Right lung (tissue), 10 donors: ENCODE measurements around the gene MARCO. TPM values are rescaled to one million over a fixed set of nuclear protein-coding genes. Genes with fewer than 3 reads are reported as not detected.

ENCODE experiments used
- DNase-seq, 2 donors: peaks; one replicate each; pipeline ENCODE4 v3.0.0-alpha.2; 2013
- long read RNA-seq, 8 donors: transcript quantifications; one replicate each; lab custom pipeline, GENCODE V29; 2026
- polyA plus RNA-seq, 5 donors: library from polyadenylated mRNA; unstranded; fragments of 120-200 nt; gene quantifications; one replicate each; pipeline versions ENCODE4 v1.2.1 to v1.2.3, GENCODE V29; 2013; ENCODE audit warnings: inconsistent platforms in 1 of 5, low replicate concordance in 1 of 5; ENCODE audit not compliant: insufficient read length in 5 of 5, insufficient read depth in 1 of 5

The MARCO gene, protein sequence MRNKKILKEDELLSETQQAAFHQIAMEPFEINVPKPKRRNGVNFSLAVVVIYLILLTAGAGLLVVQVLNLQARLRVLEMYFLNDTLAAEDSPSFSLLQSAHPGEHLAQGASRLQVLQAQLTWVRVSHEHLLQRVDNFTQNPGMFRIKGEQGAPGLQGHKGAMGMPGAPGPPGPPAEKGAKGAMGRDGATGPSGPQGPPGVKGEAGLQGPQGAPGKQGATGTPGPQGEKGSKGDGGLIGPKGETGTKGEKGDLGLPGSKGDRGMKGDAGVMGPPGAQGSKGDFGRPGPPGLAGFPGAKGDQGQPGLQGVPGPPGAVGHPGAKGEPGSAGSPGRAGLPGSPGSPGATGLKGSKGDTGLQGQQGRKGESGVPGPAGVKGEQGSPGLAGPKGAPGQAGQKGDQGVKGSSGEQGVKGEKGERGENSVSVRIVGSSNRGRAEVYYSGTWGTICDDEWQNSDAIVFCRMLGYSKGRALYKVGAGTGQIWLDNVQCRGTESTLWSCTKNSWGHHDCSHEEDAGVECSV
- polyA plus RNA-seq, result under 1 TPM in 4 of 5 donors, not detected in 1; 0.31 to 0.48 (median 0.36) TPM
- long read RNA-seq, donor 1, result 0 reads
- long read RNA-seq, donor 2, result 0 reads
- long read RNA-seq, donor 3, result 0 reads
- long read RNA-seq, donor 4, result 0 reads
- long read RNA-seq, donor 5, result 0 reads
- long read RNA-seq, donor 6, result 0 reads
- long read RNA-seq, donor 7, result 0 reads
- long read RNA-seq, donor 8, result 0 reads

- no peak for DNase-seq
Measured at GRCh38 chr2:118942031-118942430, at the start of gene MARCO. Gene MARCO (plus strand): TSS chr2:118942194. CDS start chr2:118942301, 107 bp downstream.

GRCh38 chr2:118893100-118893499 is 48.9 kb upstream of the MARCO start:
- DNase-seq, result no peak

DNA sequence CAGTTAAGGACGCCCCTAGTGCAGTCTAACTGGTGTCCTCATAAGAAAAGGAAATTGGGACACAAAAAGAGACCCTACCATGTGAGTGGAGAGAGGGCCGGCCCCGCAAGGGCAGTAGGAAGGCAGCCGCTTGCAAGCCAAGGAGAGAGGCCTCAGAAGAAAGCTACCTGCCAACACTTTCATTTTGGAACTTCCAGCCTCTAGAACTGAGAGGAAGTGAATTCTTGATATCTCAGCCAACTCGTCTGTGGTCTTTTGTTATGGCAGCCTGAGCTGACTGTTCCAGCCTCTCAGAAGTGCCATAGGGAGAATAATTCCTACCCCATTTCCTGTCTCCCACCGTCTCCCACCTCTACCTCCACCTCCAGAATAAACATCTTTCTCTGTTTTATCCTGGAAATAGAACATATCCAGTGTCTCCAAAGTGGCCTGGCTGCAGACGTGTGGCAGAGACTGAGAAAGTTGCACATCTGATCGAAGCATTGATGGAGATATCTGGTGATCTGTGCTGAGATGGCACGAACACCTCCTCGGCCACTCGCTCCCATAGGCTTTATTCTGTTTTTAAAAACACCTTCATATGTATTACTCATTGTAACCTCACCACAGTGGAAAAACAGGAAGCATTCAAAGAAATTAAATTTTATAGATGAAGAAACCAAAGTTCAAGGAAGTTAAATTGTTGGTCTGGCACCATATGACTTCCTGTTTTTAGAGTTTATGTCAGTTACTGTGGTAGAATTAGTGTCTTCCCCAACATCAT is 39.5 kb upstream of the MARCO start:
- DNase-seq, result no peak

GRCh38 chr2:118903029-118903351 is 39.0 kb upstream of the MARCO start:
- no peak for DNase-seq

DNA sequence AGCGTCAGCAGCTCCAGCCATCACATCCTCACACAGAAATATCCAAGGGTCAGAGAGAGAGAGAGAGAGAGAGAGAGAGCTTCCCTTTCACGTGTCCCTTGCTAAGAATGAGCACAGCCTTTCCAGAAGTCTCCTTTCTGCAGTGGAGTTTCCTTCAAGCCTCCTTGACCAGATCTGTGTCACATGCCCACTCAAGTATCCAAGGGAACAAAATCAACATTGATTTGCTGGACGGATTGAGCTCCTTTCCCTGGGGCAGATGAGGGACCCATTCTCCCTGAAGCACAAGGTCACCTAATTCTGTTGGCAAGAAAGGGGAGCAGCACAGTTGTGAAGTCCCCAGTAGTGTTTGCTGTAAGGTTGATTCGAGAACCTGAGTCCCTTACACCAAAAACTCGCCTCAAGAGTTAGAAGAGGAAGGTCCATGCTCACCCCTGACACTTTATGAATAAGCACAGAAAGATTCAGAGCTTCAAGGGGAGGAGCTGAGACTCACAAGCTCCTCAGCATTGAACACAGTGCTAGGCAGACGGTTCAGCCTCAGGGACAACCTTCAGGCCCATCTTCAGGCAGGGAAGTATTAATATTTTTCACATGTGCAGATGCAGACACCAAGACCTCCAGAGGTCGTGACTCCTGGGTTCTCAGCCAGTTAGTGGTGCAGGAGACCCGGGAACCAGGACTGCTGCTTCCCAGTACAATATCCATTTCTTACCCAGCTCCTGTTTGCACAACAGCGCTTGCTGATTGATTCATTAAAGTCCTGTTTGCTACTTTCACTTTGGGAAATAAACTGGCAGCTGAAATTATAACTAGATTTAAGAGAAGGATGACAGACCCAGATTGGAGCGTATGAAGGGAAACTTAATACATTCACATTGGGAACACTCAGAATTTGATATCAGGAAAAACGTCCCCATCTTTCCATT is 38.2 kb upstream of the MARCO start:
- no peak for DNase-seq

GRCh38 chr2:118905206-118905605 is 36.8 kb upstream of the MARCO start:
- DNase-seq, result no peak

- no peak for DNase-seq
Measured at GRCh38 chr2:118906186-118906585, 35.8 kb upstream of the MARCO start.

DNA sequence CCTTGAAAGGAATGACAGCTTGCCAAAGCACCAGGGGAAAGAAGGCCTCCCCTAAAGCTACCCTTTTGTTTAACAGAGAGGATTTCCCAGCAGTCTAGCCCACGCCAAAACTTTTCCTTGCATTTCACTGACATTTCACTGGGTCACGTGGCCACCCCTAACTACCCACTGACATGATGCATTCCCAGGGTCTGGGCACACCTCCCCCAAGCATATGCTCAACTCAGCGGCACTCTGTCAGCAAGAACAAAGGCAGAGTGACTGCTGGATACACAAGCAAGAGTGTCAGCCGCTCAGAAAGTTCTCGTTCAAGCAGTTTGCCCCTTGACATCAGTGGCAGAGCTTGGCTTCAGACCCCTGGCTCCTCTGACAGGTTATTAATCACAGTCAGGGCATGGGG is 34.2 kb upstream of the MARCO start:
- no peak for DNase-seq

GRCh38 chr2:118909191-118909590 is 32.8 kb upstream of the MARCO start:
- no peak for DNase-seq

DNA sequence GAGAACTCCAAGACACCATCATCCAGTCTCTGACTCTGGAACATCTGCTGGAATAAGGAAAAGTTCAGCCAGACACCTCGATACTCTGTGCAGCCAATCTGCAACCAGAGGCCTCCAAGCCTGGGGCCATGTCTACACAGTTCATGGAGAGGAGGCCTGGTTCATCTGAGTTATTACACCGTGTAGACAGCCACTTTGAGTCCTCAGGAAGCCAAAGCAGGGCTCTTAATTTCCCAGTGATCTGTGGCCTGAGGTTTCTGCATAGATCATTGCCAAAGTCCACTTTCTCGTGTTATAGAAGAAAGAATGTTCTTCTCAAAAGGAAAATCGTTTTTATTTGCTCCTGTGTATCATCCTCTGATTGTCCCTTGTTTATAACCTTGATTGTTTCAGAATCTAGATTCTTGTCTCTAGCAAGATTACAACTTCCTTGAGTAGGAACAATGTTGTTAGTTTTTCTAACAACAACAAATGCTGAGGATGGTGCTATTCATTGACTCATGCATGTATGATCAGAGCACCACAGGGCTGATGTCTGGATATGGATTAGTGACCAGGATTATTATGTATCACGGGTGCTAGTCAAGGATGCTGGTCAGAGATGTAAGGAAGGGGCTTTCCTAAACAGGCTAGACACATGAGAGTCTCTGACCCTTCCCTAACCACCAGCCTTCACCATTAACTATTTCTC is 30.7 kb upstream of the MARCO start:
- no peak for DNase-seq

DNA sequence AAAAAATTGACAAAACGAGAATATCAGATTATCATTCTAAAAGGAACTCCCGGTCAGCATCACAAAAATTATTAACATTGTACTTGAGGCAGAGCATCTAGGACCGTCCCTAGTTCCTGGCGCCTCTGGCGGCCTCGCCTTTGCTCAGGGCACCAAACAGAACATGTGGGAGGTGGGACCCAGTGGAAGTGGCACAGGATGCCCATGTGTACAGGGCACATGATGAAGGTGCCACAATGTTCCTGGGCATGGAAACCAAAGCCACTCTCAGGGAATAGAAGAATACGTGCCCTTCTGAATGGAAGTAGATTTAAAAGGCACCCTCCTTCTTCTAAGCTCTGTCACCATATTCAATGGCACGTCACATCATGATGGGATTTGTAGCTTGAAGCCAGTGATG is 30.1 kb upstream of the MARCO start:
- no peak for DNase-seq

GRCh38 chr2:118913131-118913802 is 28.7 kb upstream of the MARCO start:
- no peak for DNase-seq

- DNase-seq, result no peak
Measured at GRCh38 chr2:118913803-118914645, 28.0 kb upstream of the MARCO start.

DNA sequence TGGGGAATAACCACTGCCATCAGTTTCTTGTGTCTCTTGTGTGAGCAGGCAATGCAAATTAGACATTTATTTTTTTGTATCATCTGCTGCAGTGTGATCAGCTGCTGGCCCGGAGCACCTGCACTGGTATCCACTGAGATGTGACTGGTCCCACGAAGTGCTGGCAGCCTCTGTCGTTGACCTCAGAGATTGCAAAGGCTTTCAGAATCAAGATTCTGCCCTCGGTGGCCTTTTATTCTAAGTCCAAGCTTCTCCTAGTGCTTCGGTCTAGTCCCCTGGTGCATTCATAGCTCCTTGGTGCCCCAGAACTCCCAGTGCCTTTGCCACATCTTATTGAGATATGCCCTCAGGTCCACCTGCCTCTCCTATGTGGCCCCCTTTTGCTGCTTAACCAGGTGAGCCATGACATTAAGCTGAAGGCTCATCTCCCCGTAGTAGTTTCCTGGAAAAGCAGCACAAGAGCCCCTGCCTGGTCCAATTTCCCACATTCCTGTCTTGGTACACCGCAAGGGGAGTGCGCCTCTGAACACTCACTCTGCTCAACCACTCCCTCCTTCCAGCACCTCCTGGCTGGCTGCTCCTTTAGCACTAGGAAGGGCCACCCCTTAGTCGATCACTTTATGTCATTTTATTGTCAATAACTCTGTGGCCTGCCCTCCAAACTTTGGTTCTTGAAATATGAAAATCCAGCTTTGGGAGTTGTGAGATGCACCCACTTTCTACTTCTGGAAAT is 27.1 kb upstream of the MARCO start:
- DNase-seq, result no peak

- DNase-seq, result no peak
Measured at GRCh38 chr2:118918017-118918416, 24.0 kb upstream of the MARCO start.

GRCh38 chr2:118921646-118922045 is 20.3 kb upstream of the MARCO start:
- no peak for DNase-seq

- no peak for DNase-seq
Measured at GRCh38 chr2:118922254-118922653, 19.7 kb upstream of the MARCO start.

DNA sequence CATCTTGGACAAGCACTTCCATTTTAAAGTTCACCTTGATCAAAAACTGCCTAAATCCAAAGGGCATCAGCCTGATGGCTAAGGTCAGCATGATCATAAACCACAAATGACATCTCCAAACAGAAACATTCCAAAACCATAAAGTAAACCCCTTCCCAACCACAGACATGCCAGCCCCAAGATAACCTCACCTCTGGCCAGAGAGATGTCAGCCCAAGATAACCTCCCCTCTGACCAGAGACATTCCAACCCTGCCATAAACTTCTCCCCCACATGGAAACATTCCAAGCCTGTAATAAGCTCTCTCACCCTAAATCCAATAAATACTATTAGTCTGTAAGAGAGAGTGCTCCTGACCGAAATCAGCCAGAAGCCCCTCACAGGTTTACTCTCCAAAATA is 18.6 kb upstream of the MARCO start:
- DNase-seq, result no peak

- DNase-seq, result no peak
Measured at GRCh38 chr2:118925476-118925875, 16.5 kb upstream of the MARCO start.
